ENCODE data around the gene B3GAT1. TPM values are rescaled to one million over a fixed set of nuclear protein-coding genes. Genes with fewer than 3 reads are reported as not detected.

Gene B3GAT1
- total RNA-seq, 1 experiment from 2014 or later, result 0.10 TPM

DNA sequence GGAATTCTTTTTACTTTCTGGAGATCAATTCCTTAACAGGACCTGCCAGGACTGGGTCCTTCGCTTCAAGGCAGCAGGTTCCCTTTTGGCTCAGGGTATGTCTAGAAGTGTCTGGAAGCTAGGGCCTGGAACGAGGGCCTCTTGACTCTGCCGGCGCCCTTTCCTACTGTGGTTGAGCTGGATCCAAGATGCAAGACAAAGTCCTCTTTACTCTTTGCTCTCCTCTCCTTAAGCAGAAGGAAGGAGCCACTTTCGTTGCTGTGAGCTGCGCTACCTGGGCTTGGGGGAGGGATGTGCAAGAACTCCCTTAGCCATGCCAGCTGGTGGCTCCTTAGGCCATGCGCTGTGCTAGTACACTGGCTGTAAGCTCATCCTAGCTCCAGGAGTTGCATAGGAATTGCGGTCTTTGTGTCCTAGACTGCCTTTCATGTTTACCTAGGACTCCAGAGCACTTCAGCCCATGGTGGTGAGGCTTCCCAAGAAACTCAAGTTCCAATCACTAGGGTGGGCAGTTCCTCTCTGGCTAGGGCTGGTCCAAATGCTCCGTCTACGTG lies 62.2 kb downstream of the B3GAT1 start:
- H3K4me1 ChIP-seq (ENCODE audit: control insufficient read depth, insufficient read depth, low read length), result no peaks in the 10 kb centered on the region
- H3K4me3 ChIP-seq (ENCODE audit: low read depth in 2 of 2, low read length in 2 of 2), result no peak overlapping the region
- H3K27ac ChIP-seq (ENCODE audit: low read length), result no peak overlapping the region
- BruUV-seq (replicated peaks), result no TSS peak
- intact Hi-C loops (cut with micrococcal nuclease; ENCODE audit: unreplicated experiment) (no loop called here), in situ Hi-C loops (cut with HindIII; ENCODE audit: low pct_unique_long_range_greater_than_20kb, low sequenced_read_pairs) (no loop called here)
- H3K9me3 ChIP-seq (ENCODE audit: control insufficient read depth, insufficient read depth, low read depth, low read length), result no peaks in the 10 kb centered on the region
- no peak for ATAC-seq
- DNase-seq (ENCODE audit: low read depth, low spot score), result no peak
- H3K27me3 ChIP-seq (ENCODE audit: control insufficient read depth, insufficient read depth, low read length), result no peaks in the 10 kb centered on the region
- ChIA-PET CTCF (no interaction called here), POLR2A (no interaction called here)
- TF ChIP-seq TCF7L2 (IDR thresholded peaks at IDR 0.05; ENCODE audit: low read depth, low read length) (no peak), POLR2AphosphoS5 (IDR thresholded peaks at IDR 0.05; ENCODE audit: low read depth, low read length) (no peak), SIN3A (IDR thresholded peaks at IDR 0.05; ENCODE audit: borderline replicate concordance, insufficient read depth, low read depth, low read length) (no peak)
- TF ChIP-seq, protein P1, sequence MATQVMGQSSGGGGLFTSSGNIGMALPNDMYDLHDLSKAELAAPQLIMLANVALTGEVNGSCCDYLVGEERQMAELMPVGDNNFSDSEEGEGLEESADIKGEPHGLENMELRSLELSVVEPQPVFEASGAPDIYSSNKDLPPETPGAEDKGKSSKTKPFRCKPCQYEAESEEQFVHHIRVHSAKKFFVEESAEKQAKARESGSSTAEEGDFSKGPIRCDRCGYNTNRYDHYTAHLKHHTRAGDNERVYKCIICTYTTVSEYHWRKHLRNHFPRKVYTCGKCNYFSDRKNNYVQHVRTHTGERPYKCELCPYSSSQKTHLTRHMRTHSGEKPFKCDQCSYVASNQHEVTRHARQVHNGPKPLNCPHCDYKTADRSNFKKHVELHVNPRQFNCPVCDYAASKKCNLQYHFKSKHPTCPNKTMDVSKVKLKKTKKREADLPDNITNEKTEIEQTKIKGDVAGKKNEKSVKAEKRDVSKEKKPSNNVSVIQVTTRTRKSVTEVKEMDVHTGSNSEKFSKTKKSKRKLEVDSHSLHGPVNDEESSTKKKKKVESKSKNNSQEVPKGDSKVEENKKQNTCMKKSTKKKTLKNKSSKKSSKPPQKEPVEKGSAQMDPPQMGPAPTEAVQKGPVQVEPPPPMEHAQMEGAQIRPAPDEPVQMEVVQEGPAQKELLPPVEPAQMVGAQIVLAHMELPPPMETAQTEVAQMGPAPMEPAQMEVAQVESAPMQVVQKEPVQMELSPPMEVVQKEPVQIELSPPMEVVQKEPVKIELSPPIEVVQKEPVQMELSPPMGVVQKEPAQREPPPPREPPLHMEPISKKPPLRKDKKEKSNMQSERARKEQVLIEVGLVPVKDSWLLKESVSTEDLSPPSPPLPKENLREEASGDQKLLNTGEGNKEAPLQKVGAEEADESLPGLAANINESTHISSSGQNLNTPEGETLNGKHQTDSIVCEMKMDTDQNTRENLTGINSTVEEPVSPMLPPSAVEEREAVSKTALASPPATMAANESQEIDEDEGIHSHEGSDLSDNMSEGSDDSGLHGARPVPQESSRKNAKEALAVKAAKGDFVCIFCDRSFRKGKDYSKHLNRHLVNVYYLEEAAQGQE (IDR thresholded peaks at IDR 0.05; ENCODE audit: insufficient read depth in 1 of 2, low read depth in 2 of 2, low read length in 1 of 2), result no peak
- TF ChIP-seq, protein P2, sequence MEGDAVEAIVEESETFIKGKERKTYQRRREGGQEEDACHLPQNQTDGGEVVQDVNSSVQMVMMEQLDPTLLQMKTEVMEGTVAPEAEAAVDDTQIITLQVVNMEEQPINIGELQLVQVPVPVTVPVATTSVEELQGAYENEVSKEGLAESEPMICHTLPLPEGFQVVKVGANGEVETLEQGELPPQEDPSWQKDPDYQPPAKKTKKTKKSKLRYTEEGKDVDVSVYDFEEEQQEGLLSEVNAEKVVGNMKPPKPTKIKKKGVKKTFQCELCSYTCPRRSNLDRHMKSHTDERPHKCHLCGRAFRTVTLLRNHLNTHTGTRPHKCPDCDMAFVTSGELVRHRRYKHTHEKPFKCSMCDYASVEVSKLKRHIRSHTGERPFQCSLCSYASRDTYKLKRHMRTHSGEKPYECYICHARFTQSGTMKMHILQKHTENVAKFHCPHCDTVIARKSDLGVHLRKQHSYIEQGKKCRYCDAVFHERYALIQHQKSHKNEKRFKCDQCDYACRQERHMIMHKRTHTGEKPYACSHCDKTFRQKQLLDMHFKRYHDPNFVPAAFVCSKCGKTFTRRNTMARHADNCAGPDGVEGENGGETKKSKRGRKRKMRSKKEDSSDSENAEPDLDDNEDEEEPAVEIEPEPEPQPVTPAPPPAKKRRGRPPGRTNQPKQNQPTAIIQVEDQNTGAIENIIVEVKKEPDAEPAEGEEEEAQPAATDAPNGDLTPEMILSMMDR (IDR thresholded peaks at IDR 0.05), result no peak
- H3K36me3 ChIP-seq (ENCODE audit: control insufficient read depth, insufficient read depth, low read length), result no peaks in the 10 kb centered on the region

DNA sequence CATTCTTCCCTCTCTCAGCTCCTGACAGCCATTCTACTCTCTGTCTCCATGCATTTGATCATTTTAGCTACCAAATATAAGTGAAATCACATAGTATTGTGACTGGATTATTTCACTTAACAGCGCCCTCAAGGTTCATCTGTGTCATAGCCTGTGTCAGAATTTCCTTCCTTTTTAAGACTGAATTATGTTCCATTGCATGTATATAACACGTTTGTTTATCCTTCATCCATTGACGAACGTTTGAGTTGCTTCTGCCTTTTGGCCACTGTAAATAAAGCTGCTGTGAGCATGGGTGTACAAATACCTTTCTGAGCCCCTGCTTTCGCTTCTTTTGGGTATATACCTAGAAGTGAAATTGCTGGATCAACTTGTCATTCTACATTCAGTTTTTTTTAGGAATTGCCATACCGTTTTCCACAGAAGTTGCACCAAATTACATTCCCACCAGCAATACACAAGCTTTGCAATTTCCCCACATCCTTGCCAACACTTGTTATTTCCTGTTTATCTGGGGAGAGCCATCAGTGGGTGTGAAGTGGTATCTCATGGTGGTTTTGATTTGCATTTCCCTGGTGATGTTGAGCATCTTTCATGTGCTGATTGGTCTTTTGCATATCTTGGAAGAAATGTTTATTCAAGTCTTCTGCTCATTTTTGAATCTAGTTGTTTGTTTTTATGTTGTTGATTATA lies 62.8 kb downstream of the B3GAT1 start:
- intact Hi-C loops (cut with micrococcal nuclease; ENCODE audit: unreplicated experiment) (no loop called here), in situ Hi-C loops (cut with HindIII; ENCODE audit: low pct_unique_long_range_greater_than_20kb, low sequenced_read_pairs) (no loop called here)
- Histone ChIP-seq H3K4me3 (ENCODE audit: low read depth in 2 of 2, low read length in 2 of 2) (no peak overlapping the region), H3K27me3 (ENCODE audit: control insufficient read depth, insufficient read depth, low read length) (no peaks in the 10 kb centered on the region), H3K4me1 (ENCODE audit: control insufficient read depth, insufficient read depth, low read length) (no peaks in the 10 kb centered on the region), H3K27ac (ENCODE audit: low read length) (no peak overlapping the region), H3K36me3 (ENCODE audit: control insufficient read depth, insufficient read depth, low read length) (no peaks in the 10 kb centered on the region), H3K9me3 (ENCODE audit: control insufficient read depth, insufficient read depth, low read depth, low read length) (no peaks in the 10 kb centered on the region)
- ATAC-seq (no peak), DNase-seq (ENCODE audit: low read depth, low spot score) (no peak)
- ChIA-PET POLR2A (no interaction called here), CTCF (no interaction called here)
- TF ChIP-seq POLR2AphosphoS5 (IDR thresholded peaks at IDR 0.05; ENCODE audit: low read depth, low read length), result no peak
- TF ChIP-seq, protein P1 (IDR thresholded peaks at IDR 0.05; ENCODE audit: insufficient read depth in 1 of 2, low read depth in 2 of 2, low read length in 1 of 2), result no peak
- no peak for TF ChIP-seq TCF7L2 (IDR thresholded peaks at IDR 0.05; ENCODE audit: low read depth, low read length)
- TF ChIP-seq, protein P2 (IDR thresholded peaks at IDR 0.05), result no peak
- no peak for TF ChIP-seq SIN3A (IDR thresholded peaks at IDR 0.05; ENCODE audit: borderline replicate concordance, insufficient read depth, low read depth, low read length)
- BruUV-seq (replicated peaks), result no TSS peak
